Thyroid gland (tissue), 4 donors: ENCODE results near the gene PDP2.

Experiments
- POLR2A ChIP-seq, 2 donors: fragments of 450-650 bp; IDR thresholded peaks; one replicate each; pipeline ENCODE4 v1.6.1; 2017; ENCODE audit warnings: antibody characterized with exemption in 2 of 2, mild to moderate bottlenecking in 2 of 2, moderate library complexity in 1 of 2
- TF ChIP-seq, protein P1 (sequence below), 6 experiments: fragments of 200-600 bp in 3 of 6; fragments of 450-650 bp in 3 of 6; sonication (generic) in 3 of 6; IDR thresholded peaks; one replicate each; pipeline ENCODE4 v1.5.1; 2016 to 2019; ENCODE audit warnings: antibody characterized with exemption in 6 of 6, mild to moderate bottlenecking in 2 of 6, inconsistent platforms in 1 of 6, moderate library complexity in 1 of 6

DNA sequence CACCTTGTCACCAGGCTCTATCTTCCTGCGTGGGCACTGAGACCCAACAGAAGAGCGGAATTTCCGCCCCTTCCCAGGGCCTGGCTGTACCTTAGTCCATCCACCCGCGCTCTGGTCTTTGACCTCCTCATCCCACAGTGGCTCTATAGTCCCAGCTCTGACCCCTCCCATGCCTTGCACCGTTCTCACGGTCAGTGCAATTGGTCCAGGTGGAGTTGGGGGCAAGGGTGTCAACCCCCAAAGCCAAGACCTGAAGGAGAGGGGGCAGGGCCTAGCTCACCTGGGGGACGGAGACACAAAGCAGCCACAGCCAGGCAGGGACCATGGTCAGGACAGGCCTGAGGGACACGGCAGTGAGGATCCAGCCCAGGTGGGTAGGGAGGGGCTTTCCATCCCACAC, 37.4 kb downstream of the PDP2 start:
- TF ChIP-seq, protein P1, sequence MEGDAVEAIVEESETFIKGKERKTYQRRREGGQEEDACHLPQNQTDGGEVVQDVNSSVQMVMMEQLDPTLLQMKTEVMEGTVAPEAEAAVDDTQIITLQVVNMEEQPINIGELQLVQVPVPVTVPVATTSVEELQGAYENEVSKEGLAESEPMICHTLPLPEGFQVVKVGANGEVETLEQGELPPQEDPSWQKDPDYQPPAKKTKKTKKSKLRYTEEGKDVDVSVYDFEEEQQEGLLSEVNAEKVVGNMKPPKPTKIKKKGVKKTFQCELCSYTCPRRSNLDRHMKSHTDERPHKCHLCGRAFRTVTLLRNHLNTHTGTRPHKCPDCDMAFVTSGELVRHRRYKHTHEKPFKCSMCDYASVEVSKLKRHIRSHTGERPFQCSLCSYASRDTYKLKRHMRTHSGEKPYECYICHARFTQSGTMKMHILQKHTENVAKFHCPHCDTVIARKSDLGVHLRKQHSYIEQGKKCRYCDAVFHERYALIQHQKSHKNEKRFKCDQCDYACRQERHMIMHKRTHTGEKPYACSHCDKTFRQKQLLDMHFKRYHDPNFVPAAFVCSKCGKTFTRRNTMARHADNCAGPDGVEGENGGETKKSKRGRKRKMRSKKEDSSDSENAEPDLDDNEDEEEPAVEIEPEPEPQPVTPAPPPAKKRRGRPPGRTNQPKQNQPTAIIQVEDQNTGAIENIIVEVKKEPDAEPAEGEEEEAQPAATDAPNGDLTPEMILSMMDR (IDR thresholded peaks at IDR 0.05) = no peak
- no peak for TF ChIP-seq POLR2A (IDR thresholded peaks at IDR 0.05)
